GM18508 (cell line): Measurements from ENCODE around the gene HOXD9.

Experiments used
- ATAC-seq: cut with Tn5 transposase; IDR thresholded peaks from one replicate; pipeline ENCODE4 v1.9.1; 2021; ENCODE audit warnings: moderate number of reproducible peaks; ENCODE audit not compliant: insufficient read depth, unreplicated experiment

HOXD9 gene

DNA sequence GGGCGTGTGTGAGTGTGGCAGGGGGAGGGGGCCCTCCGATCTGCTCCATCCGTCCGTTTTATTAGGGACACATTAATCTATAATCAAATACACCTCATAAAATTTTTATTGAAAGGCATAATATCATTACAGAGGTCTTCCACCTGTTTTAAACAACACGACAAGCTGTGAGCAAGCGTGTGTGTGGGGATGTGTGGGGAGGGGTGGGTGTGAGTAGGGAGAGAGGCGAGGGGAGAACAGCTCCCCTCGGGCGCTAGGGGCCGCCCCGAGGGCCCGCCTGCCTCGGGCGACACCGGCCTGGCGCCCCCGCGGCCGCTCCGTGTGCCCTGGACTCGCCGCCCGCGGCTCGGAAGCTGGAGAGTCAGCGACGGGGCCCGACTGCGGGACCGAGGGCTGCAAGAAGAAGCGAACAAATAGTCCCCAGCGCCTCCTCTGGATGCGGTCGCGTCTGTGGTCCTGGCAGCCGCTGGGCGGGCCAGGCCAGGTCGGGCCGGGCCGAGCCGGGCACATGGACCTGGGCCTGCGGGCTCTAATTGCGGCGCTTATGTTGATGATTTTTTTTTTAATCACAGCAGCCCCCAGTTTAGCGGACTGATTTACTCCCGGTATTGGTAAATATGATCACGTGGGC is 352 bp upstream of the HOXD9 start:
- no peak for ATAC-seq

DNA sequence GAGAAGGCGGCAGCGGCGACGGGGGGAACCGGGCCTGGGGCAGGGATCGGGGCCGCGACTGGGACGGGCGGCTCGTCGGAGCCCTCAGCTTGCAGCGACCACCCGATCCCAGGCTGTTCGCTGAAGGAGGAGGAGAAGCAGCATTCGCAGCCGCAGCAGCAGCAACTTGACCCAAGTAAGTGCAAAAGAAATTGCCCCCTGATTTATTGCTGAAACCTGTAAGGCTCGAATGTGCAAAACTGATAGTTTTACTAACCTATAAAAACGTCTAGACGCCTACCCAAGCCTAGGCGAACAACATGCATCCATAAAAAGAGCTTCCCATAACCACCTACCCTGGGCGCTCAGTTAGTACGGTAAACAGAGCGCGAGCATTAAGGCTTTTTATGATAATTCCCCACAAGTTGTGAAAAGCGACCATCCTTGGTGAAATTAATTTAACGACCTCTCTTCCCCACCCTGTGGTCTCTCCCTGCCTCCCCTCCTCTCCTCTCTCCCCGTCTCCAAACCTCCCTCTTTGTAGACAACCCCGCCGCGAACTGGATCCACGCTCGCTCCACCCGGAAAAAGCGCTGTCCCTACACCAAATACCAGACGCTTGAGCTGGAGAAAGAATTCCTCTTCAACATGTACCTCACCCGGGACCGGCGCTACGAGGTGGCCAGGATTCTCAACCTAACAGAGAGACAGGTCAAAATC is 1.0 kb downstream of the HOXD9 start:
- no peak for ATAC-seq

DNA sequence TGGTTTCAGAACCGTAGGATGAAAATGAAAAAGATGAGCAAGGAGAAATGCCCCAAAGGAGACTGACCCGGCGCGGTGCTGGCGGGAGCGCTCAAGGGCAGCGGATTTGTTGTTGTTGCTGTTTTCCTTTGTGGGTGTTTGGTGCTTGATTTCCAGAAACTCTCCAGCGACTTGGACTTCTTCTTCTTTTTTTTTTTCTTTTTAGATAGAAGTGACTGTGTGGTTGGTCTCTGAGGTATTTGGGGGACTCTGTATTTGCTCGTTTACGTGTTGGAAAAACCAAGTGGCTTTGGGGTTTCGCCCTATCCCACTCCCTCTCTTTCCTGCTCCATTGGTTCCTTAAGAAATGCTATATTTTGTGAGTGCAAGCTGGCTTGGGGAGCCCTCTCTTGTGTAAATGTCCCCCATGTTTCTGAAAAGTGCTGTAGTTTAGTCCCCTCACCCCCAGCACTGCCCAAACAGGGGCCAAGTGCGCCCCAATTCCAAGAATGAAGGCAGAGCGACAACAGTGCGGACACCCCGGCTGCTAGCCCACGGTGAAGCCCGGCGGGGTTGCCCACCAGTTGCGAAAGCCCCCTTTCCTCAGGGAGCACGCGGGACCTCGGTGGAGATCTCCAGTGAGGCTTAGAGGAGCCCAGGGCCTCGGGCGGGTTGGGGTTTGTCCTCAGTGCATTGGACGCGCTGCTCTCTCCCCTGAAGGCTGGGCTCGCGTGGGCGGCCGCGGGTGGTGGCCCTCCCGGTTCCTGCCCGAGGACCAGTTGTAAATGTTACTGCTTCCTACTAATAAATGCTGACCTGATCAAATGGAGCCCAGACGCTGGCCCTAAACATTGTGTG is 1.8 kb downstream of the HOXD9 start:
- no peak for ATAC-seq

DNA sequence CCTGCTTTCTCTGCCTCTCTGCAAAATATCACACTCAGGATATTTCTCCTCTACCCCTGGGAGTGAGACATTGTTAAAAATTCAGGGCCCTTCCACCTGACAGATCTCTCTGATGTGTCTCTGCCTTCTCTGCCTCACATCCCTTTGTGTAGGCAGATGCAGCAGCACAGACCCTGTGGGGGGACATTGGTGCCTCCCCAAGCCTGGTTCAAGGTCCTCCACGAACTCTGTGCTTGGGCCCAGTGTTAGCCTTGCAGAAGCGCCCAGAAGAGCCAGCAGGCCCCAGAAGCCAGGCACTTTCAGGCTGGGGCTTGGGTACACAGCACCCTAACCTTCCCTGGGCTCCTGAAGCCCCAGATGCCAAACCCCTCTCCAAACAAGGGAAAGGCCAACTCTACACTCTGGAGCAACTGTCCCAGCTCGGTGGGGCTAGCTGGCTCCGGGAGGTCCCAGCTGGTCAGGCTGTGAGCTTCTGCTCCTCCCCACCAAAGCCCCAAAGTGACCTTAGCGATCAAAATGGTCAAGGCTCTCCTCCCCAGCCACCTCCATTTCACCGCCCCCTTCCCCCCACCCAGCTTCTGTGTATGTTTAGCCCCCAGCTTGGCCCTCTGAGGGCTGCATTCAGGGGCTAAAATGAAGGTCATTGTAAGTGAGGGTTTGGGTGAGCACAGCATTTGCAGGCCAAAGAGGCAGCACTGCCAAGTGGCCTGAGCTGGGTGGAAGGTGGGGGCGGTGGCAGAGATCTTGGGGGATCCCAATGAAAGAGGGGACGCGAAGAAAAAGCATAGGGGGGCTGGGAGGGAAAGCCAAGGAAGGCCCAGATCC is 2.6 kb downstream of the HOXD9 start:
- ATAC-seq = no peak

DNA sequence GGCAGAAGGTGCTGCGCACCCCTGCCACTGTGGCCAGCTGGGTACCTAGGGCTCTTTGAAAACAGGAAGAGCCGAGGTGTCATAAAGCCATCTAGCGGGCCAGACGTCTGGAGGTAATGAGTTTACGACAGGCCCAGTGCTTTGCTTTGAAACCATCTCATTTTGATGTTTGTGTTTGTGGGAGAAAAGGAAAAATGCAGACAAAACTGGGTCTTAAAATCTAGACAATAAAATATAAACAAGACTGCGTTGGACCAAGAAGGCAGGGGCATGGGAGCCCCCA is 3.2 kb downstream of the HOXD9 start:
- ATAC-seq = no peak

DNA sequence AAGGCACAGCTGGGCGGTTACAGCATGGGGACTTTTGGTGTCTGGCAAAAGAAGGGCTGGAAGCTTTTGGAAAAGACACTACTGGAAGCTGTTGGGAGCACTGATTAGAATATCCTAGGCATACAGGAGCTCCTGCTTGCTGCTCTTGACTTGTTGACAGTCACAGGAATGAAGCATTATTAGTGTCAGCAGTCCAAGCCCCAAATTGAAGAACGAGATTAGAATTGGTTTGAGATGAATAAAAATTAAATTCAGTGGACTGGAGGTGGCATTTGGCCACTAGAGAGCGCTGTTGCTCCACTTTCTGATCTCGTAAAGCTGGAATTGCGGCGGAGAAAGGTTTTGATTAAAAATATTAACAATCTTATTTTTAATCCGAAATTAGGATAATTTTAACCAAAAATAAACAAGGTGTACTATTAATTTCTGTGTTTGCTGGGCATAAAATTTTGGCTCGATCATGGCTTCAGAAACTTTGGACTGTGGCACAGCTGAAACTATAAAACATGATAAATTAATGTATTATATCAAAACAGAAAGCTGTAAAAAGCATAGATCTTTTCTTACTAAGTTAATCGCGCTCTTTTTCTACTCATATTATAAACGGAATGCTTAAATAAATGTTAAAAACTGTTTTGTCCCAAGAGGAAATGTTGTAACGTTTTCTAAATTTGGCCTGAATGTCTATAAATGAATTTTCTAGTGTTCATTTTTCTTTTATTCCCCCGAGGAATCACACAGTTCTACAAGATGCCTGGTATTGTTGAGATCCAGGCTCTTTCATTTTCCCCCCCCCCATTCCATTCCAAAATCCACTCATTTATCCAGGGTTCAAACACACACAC is 4.6 kb downstream of the HOXD9 start:
- ATAC-seq = no peak

DNA sequence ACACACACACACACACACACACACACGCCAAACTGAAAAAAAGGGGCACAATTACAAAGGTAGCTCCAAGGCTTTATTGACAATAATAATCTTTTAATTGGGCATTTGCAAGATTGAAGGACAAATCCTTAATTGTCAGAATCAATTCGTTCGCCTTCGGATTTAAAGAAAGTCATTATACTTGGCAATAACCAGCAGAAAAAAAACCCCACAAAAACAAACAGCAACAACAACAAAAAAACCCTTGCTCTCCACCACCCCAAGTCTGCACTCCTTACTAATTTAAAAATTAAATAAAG is 5.2 kb downstream of the HOXD9 start:
- no peak for ATAC-seq

DNA sequence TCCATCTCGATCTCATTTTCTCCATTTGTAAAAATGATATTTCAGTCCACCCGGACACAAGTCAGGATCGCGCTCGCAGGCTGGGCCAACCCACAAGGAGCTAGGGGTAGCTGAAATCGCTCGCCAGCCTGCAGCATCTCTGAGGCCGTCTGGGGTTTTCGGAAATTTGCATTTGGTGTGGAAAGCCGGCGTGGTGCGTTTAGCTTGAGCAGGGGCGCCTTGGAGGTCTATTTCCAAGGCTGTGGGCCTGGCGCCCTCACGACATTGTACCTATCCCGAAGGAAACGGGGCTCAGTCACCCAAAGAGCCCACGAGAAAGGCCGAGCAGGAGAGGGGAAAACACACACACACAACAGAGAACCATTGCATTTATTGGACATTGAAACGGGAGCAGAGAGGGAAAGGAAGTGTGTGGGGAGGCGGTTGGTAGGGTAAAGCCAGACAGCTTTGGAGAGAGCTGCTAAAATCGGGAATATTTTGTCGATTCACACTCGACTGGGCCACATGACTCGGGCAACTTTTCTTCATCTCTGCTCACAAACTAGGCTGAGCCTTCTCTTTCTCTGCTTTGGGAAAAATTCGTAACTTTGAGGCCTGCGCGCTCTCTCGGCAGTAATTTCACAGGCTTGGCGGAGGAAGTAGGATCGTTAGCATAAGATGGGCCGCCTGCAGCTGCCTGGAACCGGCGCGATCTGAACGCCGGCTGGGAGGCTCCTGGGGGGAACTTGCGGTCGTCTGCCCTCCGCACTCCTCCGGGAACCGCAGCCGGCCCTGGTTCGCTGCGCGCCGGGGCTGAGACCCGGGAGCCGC is 5.9 kb downstream of the HOXD9 start:
- ATAC-seq = no peak

DNA sequence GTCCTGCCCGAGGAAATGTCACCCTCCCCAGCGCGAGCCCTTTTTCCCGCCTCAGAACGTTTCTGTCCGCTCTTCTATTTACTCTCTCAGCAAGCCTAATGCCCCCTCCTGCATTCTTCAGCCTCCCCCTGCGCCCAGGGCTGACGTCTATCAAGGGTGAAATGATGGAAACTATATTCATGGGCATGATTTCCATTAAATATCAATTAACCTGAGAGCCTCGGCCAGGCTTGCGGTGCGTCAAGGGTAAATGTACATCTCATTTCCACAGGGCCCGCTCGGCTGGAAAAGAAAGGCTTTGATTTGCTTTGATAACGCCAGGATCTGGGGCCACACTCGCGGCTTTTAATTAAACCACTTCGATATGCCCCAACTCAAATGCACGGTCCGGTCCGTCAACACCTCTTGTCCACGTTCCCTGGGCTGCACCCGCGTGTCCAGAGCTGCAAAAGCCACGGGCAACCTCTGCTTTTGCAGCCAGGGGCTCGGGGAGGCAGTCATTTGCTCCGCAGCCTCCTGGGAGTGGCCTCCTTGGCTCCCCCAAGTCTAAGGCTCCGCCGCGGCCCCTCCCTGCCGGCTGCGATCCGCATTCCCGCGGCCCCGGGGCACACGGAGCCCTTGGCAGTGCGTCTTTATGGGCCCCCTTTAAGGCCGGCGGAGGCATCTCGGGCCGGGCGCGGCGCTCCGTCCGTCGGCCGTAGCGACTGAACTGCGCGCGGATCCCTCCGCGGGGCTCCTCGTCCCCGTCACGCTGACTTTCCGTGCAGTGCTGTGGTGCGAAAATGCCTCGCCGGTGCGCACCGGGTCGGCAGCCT is 6.7 kb downstream of the HOXD9 start, which contains the start of gene HOXD8:
HOXD8 (plus strand) TSS at position 724 of the 815 bp plus-strand sequence. CDS start 662 bp downstream, outside the sequence.
- ATAC-seq = no peak

DNA sequence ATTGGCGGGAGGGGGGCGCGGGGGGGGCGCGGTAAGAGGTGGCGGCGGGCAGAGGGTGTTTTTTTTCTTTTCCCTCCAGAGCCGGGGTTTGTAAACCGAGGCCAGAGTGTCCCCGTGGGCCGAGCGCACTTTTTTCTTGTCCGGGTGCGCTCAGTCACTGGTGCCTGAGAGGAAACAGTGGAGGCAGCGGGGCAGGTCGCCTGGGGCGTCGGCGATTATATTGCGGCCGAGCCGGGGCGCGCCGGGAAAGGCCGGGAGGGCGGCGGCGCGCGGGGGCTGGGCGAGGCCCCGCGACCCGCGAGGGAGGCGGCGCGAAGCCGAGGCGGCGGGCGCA is 7.3 kb downstream of the HOXD9 start:
- no peak for ATAC-seq

DNA sequence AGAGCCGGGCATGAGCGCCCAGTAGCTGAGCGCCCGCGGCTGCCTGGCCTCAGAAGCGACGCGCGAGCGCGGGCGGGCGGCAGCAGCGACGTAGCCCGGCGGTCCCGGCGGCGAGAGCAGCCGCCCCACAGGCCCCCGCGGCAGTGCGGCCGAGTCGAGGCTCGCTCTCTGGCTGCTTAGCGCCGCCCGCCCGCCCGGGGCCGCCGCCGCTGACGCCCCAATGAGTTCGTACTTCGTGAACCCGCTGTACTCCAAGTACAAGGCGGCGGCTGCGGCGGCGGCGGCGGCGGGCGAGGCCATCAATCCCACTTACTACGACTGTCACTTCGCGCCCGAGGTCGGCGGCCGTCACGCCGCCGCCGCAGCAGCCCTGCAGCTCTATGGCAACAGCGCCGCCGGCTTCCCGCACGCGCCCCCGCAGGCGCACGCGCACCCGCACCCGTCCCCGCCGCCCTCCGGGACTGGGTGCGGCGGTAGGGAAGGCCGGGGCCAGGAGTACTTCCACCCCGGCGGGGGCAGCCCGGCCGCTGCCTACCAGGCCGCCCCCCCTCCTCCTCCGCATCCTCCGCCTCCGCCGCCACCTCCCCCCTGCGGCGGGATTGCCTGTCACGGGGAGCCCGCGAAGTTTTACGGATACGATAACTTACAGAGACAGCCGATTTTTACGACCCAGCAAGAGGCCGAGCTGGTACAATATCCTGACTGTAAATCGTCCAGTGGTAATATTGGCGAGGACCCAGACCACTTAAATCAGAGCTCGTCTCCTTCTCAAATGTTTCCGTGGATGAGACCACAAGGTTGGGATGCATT is 7.8 kb downstream of the HOXD9 start:
- no peak for ATAC-seq

DNA sequence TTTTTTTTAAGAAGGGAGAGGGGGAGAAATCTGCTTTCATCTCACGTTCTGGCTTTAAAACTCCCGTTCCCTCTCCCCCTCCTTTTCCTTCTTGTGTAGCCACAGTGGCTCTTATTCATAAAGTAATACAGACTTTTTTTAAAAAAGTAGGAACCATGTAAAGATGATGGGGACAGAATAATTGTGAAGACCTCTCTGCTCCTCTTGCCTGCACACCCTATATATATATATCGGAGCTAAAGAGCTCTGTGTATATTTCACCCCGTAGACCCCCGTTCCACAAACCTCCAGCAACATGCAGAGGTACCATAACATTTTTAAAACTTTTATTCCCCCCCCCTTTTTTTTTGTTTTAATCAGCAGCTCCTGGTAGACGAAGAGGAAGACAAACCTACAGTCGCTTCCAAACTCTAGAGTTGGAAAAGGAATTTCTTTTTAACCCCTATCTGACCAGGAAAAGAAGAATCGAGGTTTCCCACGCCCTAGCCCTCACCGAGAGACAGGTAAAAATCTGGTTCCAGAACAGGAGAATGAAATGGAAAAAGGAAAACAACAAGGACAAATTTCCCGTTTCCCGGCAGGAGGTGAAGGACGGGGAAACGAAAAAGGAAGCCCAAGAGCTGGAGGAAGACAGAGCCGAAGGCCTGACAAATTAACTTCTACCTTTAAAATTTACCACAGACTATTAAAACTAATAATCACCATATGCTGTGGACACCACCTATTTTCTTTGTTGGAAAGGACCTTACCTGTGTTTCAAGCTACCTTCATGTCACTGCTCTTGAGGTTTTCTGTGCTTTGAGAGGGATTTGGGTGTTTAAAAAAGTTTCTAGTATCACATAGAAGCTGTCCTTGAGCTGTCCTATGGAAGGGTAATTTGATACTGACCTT is 8.7 kb downstream of the HOXD9 start:
- no peak for ATAC-seq

DNA sequence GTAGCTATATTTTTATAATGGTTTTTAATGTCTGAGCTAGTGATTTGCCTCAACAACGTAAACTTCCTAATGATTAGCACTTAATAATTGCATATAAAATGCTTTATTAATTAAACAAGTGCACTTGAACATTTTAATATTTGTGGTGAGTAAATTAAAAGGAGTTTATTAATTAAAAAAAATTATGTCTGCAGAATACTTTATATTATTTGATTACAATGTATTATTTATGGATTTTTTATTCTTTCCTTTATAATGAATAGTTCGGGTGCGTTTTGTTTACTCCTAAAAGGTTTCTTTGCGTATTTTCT is 9.3 kb downstream of the HOXD9 start:
- ATAC-seq = no peak

DNA sequence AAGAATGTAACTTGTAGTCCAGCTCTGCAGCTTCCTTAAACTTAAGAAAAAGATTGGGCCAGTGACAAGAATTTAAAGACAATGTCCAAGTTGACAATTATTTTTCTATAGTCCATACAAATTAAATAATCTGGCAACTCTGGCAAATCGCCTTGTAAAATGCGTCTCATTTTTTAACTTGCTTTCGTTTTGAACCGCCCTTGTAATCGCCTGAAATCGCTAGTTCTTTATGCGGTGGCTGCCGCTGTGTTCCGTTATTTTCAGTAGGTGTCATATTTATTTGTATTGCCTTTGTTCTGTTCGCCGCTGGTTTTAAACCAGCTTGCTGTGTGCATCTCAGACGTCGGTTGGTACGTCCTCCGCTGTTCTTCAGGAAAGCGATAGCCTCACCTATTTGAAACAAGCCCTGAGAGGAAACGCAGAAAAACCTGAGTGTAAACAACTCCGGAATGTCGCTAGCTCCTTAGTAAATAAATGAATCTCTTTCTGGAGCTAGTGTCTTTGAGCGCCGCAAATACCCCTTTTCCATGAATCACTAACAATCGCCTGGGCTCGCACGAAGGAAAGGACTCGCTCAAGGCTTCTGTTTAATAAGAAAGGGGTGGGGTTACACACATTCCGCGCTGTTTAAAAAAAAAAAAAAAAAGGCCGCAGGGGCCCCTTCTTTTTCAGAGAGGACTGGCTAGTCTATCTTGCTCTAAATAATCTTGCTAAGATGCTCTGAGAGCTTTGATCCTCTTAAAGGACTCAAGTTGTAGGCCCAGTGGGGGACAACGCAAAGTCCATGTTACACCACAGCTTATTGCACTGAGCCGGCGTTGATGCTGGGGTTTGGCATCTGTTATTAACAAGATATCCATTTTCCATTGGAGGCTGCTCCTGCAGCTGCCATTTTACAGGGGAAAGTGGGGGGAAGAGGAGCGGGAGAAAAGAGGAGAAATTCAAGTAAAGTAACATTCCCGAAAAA is 10.0 kb downstream of the HOXD9 start:
- no peak for ATAC-seq

DNA sequence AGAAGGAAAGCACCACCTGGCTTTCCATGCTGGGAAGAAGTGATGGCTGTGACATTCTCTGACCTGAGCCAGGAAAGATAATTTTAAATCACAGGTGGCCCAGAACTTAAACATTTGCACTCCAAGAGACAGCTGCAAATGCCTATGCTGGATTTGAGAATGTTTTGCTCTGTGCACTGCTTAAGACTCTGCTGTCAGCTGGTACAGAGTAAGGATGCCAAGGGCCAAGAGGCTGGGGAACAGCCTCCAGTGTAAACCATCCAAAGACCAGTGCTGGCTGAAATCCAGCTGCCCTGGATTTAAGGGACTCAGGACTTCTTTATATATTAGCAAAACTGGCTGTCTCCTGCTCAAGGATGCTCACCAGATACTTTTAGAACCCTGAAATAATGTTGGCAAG is 10.9 kb downstream of the HOXD9 start:
- ATAC-seq = no peak

DNA sequence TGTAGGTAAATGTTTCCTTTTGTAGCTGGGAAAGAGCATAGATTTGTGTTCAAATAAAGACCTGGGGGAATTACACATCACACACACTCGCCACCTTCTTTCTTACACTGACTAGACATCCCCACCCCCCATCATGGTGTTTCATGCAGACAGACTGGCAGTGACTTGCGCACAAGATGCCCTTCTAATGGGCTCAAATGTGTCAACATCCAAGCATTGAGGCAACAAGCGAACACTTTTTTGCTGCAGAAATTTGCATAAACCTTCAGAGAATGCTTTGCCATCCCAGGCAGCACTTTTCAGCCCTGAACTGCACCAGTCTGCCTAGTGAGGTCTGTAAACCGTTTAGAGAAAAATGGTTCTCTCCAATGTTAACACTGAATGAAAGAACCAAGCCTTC is 11.5 kb downstream of the HOXD9 start:
- ATAC-seq = no peak
